DMS 273 treated with DMSO at 0.1 percent for 48 hours (cell line): ENCODE results near the gene TENT4B.

Source experiments
- DNase-seq: peaks from one replicate; lab custom pipeline; 2025; lab: John Stamatoyannopoulos, UW

Gene TENT4B

DNA sequence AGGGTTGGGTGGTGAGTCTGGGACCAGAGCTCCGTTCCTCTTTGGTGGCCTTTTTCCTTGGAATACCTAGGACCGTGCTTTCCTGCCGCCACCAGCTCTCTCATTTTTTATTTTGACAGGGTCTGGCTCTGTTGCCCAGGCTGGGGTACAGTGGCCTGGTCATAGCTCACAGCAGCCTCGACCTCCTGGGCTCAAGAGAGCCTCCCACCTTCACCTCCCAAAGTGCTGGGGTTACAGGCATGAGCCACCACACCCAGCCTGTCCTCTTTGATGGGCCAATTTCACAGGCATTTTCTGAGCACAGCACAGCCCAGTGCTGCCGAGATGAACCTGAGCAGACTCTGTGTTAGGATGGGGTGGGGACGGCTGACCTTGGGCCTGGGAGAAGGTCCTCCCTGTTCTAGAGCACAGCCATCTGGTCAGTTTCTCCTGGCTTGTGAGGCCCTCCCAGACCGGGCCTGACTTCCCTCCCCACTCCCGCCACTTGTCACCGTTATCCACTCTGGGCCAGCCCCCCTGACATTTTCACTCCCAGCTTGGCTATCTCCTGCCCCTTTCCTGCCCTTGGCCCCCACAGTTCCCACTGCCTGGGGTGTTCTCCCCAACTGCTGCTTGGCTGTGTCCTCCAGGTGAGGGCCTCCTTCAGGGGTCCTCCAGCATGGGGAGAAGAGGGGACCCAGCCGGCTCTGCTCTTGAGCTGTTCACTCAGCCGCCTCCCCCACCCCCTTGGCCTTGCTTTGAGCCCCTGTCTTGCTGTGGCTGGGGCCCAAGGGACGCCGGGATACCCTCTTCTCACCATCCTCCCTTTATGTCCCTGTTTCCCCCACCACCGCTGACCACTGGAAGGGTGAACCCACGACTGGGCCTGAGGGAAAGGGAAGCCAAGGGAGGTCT is 118.3 kb downstream of the TENT4B start:
- DNase-seq, result no peak

DNA sequence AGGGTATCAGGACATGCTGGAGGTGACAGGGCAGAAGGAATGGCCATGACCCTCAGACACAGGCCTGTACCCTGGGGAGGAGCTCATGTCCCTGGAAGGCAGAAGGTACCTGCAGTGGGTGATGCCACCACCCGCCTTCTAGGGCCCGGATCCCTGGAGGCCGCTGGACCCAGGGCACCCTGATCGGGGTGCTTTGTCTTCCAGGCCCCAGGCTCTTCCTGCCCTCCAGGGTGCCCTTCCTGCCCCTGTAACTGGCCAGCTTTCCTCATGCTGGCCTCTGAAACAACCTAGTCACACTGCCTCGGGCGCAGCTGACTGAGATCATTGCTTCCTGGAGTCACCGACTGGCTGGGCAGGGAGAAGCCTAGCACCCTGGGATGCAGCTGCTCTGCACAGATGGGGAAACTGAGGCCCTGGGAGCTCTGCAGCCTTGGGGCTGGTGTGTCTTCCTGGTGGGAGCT is 119.0 kb downstream of the TENT4B start:
- no peak for DNase-seq

DNA sequence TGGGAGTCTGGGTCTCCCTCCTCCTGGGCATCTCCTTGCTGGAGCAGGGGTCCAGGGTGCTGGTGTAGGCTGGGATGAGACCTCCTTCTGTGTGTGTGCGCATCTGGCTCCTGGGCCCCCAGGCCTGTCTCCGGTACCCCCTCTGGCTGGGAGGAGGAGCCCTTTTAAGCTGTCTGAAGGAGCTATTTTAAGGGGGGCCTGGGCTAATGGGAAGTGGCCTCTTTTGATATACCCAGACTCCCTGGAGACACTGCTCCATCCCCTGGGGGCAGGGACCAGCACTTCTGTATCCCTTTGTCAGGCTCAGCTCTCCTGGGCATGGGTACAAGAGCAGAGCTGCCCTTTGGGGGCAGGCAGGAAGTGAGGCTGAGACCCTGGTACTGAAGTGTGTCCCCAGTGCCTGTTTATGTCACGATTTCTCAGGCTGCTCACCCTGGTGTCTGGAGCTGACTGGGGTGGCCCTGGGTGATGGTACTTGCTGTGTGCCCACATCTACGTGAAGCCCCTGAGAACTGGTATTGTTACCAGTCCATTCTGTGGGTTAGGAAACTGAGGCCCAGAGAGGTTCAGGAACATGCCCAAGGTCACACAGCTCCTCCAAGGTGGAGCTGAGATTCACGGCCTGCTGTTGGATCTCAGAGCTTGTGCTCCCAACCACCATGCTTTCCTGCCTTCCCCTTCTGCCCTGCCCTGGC is 119.7 kb downstream of the TENT4B start:
- no peak for DNase-seq

DNA sequence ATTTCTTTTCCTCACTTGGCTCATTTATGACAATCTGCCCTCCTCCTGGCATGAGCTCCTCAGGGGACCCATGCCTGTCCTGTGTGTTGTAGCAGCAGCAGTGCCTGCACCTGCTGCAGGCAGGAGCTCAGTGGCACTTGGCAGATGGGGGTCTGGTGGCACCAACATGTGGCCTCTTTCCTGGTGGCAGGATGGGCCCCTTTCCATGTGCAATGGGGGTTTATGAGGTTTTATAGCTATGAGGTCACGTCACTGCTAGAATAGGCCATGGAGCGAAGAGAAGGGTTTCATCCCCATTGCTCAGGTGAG is 120.2 kb downstream of the TENT4B start:
- no peak for DNase-seq

DNA sequence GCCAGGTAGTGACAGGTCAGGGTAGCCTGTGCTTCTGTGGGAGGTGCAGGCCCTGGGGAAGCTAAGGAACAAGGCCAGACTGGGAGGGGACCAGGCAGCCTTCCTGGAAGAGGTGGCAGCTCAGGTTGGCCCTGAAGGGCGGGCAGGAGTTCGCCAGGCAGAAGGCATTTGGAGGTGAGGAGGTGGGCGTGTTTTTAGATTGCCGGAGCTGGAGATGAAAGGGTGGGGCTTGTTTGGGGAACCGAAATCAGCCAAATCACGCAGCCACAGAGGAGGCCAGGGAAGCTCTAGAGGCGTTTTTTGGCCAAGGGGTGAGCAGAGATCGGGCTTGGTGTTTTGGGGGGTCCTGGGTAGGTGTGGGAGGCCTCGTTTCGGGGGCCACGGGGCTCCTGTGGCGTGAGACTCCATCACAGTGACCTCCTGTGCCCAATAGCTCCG is 120.8 kb downstream of the TENT4B start:
- no peak for DNase-seq

DNA sequence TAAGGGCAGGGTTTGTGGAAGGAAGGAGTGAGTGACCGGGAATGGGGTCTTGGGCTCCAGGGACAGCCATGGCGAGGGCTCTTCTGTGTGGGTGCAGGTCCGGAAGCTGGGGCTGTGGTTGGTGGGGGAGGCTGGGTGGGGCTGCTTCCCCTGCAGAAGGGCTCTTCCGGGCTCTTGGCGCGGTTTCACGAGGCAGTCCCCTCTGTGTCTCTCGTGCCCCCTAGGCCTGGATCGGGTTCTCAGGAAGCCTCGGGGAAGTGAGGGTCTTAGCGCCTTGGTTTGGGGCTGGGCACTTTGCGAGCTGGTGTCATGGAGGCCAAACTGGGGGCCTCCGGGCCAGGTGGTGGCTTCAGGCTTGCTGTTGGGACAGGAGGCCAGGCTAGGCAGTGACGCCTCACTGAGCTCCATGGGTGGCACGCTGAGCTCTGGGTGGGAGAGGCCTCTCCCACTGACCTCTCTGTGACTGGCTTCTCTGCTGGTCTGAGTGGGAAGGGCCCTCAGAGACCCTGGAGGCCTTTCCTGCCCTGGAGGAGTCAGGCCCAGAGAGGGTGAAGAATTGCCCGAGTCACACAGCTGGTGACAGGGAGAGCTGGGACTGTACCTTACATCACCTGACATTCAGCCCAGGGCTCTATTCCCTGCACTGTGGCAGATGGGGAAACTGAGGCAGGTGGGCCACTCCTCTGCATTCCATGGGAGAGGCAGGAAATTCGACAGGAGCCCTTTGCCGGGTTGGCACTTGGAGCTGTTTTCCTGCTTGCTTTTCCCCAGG is 121.4 kb downstream of the TENT4B start:
- DNase-seq, result no peak

DNA sequence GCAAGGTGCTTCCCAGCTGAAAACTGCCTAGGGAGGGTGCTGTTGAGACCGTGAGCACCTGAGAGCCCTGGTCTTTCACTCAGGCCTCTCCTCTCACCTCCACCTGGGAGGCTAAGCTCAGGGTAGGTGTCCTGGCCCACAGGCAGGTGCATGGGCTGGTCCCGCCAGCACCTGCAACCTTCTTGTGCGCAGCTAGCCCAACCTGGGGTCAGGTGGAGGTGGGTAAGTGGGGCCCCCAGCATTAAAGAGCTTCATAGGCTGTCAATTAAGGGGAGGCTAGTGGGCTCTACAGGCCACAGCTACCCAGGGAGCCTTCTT is 122.0 kb downstream of the TENT4B start:
- DNase-seq, result no peak

DNA sequence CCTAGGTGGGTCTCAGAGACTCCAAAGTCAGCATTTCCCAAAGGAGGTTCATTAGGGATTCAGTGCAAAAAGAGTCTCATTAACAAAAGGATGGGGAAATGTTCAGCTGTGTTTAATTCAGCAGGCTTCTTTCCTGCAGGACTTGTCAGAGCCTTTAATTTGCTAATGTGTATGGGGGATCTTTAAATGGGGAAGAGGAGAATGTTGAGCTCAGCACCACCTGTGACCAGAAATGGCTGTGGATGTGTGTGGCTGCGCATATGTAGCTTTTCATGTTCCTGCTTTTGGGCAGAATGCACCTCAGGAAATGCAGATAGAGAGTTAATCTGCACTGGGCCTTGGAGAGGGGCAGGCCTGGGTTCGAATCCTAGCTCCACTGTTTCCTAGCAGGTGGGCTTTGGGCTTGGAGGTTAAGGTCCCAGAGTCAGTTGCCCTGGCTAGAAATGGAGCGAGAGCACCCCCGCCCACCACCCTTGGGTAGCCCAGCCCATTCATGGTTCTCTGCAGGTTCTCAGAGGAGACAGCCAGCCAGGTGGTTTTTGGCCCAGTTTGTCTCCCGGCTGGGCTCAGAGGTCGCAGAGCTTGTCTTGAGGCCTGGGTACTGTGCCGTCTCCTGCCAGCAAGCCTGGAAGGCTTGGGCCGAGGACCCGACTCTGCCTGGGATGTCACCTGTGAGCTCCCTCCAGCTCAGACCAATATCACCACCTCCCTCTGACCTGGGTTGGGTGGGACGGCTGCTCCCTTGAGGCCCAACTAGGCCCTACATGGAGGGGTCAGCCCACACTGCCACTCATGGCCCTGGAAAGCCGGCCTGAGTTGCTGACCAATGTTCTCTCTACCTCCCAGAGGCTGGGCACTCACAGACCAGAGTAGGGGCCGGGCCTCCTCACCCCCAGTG is 122.6 kb downstream of the TENT4B start:
- no peak for DNase-seq

DNA sequence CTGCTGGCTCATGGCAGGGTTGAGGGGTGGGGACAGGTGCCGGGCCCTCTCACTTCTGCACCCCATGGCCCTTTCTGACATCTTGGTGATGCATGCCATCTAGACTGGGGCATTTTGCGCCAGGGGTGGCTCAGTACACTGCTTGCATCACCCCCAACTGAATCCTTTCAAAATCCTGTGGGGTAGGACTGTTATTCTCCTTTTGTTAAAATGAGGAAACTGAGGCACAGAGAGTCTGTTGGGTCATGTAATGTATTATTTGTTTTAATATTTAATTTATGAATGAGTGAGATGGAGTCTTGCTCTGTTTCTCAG is 123.2 kb downstream of the TENT4B start:
- no peak for DNase-seq

DNA sequence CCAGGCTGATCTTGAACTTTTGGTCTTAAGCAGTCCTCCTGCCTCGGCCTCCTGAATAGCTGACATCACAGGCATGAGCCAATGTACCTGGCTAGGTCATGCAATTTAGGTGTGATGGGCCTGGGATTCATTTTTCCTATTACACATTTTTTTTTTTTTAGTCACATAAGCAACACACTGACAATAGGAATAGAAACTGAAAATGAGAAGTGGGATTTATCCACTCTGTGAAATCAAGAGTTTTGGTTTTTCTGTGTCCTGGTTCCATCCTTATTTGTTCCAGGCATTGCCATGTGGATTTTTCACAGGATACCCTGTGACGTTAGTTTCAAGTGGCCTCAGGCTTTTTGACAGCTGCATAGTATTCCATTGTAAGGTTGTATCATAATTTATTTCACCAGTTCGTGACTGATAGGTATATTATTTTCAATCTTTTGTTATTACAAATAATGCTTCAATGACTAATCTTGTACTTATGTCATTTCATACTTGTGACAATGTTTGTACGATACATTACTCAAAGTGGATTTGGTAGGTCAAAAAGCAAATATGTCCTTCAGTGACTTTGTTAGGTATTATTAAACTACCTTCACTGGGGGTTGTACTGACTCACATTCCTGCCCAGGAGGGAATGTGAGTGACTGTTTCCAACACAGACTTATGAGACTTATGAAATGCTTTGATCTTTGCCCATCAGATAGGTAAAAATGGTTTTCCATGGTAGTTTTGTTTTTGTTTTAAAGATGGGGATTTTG is 123.9 kb downstream of the TENT4B start:
- no peak for DNase-seq

DNA sequence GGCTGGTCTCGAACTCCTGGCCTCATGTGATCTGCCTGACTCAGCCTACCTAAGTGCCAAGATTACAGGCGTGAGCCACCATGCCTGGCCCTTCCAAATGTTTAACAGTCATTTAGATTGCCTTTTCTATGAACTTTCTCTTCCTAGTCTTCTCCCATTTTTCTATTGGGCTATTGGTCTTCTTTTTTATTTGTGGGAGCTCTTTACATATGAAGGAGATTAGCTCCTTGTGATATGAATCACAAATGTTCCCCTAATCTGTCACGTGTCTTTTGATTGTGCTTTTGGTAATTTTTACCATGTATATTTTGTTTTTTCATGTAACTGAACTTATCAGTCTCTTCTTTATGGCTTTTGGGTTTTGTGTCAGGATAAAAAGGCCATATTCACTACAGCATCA is 125.1 kb downstream of the TENT4B start:
- no peak for DNase-seq

DNA sequence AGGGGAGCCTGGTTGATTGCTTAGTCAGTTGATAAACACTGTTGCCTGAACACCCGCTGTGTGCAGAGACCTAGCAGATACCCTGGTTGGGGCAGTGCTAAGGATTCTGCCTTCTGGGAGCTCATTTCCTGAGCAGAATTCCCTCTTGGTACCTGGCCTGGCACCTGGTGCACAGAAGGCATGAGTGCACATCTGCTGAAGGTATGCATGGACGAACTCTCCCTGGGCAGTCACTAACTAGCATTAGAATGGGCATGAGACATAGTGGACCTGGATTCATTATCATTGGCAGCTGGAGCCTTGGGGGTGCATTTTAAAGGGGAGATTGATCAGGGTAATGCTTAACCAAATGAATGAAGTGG is 126.4 kb downstream of the TENT4B start:
- DNase-seq, result no peak

DNA sequence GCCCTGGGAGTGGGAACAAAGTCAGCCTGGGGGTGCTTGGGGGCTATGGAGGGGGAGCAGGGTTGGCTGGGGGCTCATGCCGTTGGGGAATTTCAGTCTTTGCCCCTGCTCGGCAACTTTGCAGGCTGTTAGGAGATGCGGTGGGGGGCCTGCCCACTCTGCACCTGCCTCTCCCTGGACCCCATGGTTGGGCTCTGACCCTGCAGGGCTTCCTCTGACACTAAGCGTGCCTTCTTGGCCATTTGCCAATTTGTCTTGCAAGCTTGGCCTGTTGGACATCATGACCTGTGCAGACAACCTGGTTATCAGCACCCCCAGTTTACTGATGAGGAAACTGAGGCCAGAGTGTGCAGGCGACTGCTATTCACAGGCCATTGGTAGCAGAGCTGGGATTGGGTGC is 127.8 kb downstream of the TENT4B start:
- DNase-seq, result no peak
